WTC11 (cell line): Measurements from ENCODE around the gene C9. TPM values are rescaled to one million over a fixed set of nuclear protein-coding genes. Genes with fewer than 3 reads are reported as not detected.

Source experiments
- ATAC-seq: fragments of 200-7000 bp; cut with Tn5 transposase; 2 replicates; pipeline ENCODE4 v1.10.0; 2021; ENCODE audit warnings: mild to moderate bottlenecking, moderate library complexity
- CTCF ChIA-PET: fragments of 300-600 bp; sonication (Branson Sonifier 250); formaldehyde crosslinking; loops from one replicate; lab custom pipeline; 2021; ENCODE audit warnings: antibody characterized with exemption; lab: Charles Lee
- POLR2A ChIA-PET: fragments of 350-600 bp; sonication (Branson Sonifier 250); formaldehyde crosslinking; loops from one replicate; lab custom pipeline; 2021; ENCODE audit warnings: antibody characterized with exemption; lab: Charles Lee
- DNase-seq: peaks from one replicate; pipeline ENCODE4 v3.0.0; 2021; ENCODE audit warnings: low spot score
- H3K27ac Mint-ChIP-seq: 2 replicates; pipeline ENCODE4 v1.8.0; 2021; ENCODE audit warnings: mixed read lengths
- H3K27me3 Mint-ChIP-seq: 2 replicates; pipeline ENCODE4 v1.8.0; 2021; ENCODE audit warnings: low read depth, mild to moderate bottlenecking, moderate library complexity, mixed read lengths
- H3K36me3 Mint-ChIP-seq: 2 replicates; pipeline ENCODE4 v1.8.0; 2021; ENCODE audit warnings: mixed read lengths
- H3K4me1 Mint-ChIP-seq: 2 replicates; pipeline ENCODE4 v1.8.0; 2022; ENCODE audit warnings: mixed read lengths
- H3K4me3 Mint-ChIP-seq: 2 replicates; pipeline ENCODE4 v1.8.0; 2021; ENCODE audit warnings: mild to moderate bottlenecking, moderate library complexity, mixed read lengths
- H3K9me3 Mint-ChIP-seq: 2 replicates; pipeline ENCODE4 v1.8.0; 2021; ENCODE audit warnings: mixed read lengths
- ATF1 ChIP-seq: sonication (generic); formaldehyde crosslinking; IDR thresholded peaks from 2 replicates; pipeline ENCODE4 v1.8.1; 2023; ENCODE audit warnings: mild to moderate bottlenecking, moderate library complexity, missing genetic modification reagents
- CBFB ChIP-seq: sonication (generic); formaldehyde crosslinking; IDR thresholded peaks from 2 replicates; pipeline ENCODE4 v1.8.1; 2022; ENCODE audit warnings: mild to moderate bottlenecking, low read depth, missing genetic modification reagents
- FOXK1 ChIP-seq: sonication (generic); formaldehyde crosslinking; IDR thresholded peaks from 2 replicates; pipeline ENCODE4 v1.8.0; 2022; ENCODE audit warnings: mild to moderate bottlenecking, moderate library complexity, missing genetic modification reagents
- IRF2 ChIP-seq: sonication (generic); formaldehyde crosslinking; IDR thresholded peaks from 2 replicates; pipeline ENCODE4 v1.8.0; 2022; ENCODE audit warnings: low read depth, missing genetic modification reagents, borderline replicate concordance
- MXD4 ChIP-seq: fragments of 250-450 bp; sonication (Bioruptor Pico); IDR thresholded peaks from 2 replicates; pipeline ENCODE4 v1.8.0; 2021; ENCODE audit warnings: mild to moderate bottlenecking, moderate library complexity, borderline replicate concordance
- MYBL2 ChIP-seq: sonication (generic); formaldehyde crosslinking; IDR thresholded peaks from 2 replicates; pipeline ENCODE4 v1.8.1; 2023; ENCODE audit warnings: mild to moderate bottlenecking, moderate library complexity, missing genetic modification reagents
- NFE2L1 ChIP-seq: sonication (generic); formaldehyde crosslinking; IDR thresholded peaks from 2 replicates; pipeline ENCODE4 v1.8.1; 2023; ENCODE audit warnings: missing genetic modification reagents
- OVOL2 ChIP-seq: fragments of 250-450 bp; sonication (Bioruptor Pico); IDR thresholded peaks from 2 replicates; pipeline ENCODE4 v1.9.0; 2021; ENCODE audit warnings: mild to moderate bottlenecking, borderline replicate concordance
- PRRX2 ChIP-seq: fragments of 250-450 bp; sonication (Bioruptor Pico); IDR thresholded peaks from 2 replicates; pipeline ENCODE4 v1.8.0; 2021; ENCODE audit warnings: mild to moderate bottlenecking
- SMAD4 ChIP-seq: sonication (generic); formaldehyde crosslinking; IDR thresholded peaks from 2 replicates; pipeline ENCODE4 v1.8.0; 2022; ENCODE audit warnings: mild to moderate bottlenecking, missing genetic modification reagents
- SOX15 ChIP-seq: fragments of 250-450 bp; sonication (Bioruptor Pico); IDR thresholded peaks from 2 replicates; pipeline ENCODE4 v1.9.0; 2021; ENCODE audit warnings: mild to moderate bottlenecking
- ZBTB21 ChIP-seq: sonication (generic); formaldehyde crosslinking; IDR thresholded peaks from 2 replicates; pipeline ENCODE4 v1.8.1; 2023; ENCODE audit warnings: mild to moderate bottlenecking, missing genetic modification reagents, borderline replicate concordance
- ZNF232 ChIP-seq: sonication (generic); formaldehyde crosslinking; IDR thresholded peaks from 2 replicates; pipeline ENCODE4 v1.8.0; 2022; ENCODE audit warnings: mild to moderate bottlenecking, missing genetic modification reagents
- ZNF317 ChIP-seq: sonication (generic); formaldehyde crosslinking; IDR thresholded peaks from 2 replicates; pipeline ENCODE4 v1.8.1; 2023; ENCODE audit warnings: low read depth, mild to moderate bottlenecking, moderate library complexity, missing genetic modification reagents, borderline replicate concordance
- ZNF671 ChIP-seq: fragments of 250-450 bp; sonication (Bioruptor Pico); IDR thresholded peaks from 2 replicates; pipeline ENCODE4 v1.8.0; 2021; ENCODE audit warnings: mild to moderate bottlenecking
- total RNA-seq: library from RNA; stranded (reverse); gene quantifications from 3 replicates; pipeline ENCODE4 v1.2.3, GENCODE V29; 2021
- TF ChIP-seq, protein P1 (sequence below): sonication (generic); formaldehyde crosslinking; IDR thresholded peaks from 2 replicates; pipeline ENCODE4 v1.8.0; 2023; ENCODE audit warnings: mild to moderate bottlenecking, missing genetic modification reagents
- TF ChIP-seq, protein P2 (sequence below): fragments of 250-450 bp; sonication (Bioruptor Pico); IDR thresholded peaks from 2 replicates; pipeline ENCODE4 v1.9.0; 2021; ENCODE audit warnings: mild to moderate bottlenecking, borderline replicate concordance
- TF ChIP-seq, protein P3 (sequence below): sonication (generic); formaldehyde crosslinking; IDR thresholded peaks from 2 replicates; pipeline ENCODE4 v1.8.1; 2022; ENCODE audit warnings: mild to moderate bottlenecking, moderate library complexity, missing genetic modification reagents
- TF ChIP-seq, protein P4 (sequence below): sonication (generic); formaldehyde crosslinking; IDR thresholded peaks from 2 replicates; pipeline ENCODE4 v1.8.1; 2023; ENCODE audit warnings: mild to moderate bottlenecking, moderate library complexity, missing genetic modification reagents
- TF ChIP-seq, protein P5 (sequence below): sonication (generic); formaldehyde crosslinking; IDR thresholded peaks from 2 replicates; pipeline ENCODE4 v1.8.1; 2022; ENCODE audit warnings: low read depth, mild to moderate bottlenecking, moderate library complexity, missing genetic modification reagents, borderline replicate concordance

Gene C9
- total RNA-seq, 1 experiment from 2014 or later: 0.07 TPM

DNA sequence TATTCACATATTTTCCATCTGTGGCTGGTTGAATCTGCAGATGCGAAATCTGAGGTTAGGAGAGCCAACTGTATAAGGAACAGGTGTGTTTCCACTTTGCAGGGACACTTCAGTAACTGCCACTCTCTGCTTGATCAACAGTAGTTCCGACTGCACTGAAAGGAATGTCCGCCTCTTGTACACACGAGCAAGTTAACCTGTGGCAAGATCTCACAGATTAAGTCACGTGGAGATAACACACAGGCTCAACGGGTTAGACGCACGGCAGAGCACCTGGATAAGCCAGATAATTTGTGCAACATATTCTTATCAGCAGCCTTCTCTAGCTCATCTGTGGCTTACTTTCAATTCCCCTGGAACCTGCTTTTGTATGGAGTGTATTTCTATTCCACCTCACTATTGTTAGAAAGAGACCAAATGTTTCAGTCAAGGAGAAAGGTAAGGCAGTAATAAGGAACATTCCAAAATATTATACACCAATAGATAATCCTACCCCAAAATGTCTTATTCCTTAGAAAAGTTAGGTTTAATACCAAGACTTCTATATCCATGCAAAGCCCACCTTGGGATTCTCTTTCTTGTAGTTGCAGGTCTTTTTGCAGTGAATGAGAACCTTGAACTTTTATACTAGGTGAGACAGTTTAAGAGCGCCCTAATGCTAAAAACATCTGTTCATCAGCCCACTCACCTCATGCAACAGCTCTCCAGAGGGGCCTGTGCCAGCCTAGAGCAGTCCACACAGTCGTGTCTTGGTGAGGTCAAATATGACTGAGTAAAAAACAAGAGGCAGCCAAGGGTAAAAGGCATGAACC lies 6.5 kb upstream of the C9 start:
- POLR2A ChIA-PET: no interaction called here

DNA sequence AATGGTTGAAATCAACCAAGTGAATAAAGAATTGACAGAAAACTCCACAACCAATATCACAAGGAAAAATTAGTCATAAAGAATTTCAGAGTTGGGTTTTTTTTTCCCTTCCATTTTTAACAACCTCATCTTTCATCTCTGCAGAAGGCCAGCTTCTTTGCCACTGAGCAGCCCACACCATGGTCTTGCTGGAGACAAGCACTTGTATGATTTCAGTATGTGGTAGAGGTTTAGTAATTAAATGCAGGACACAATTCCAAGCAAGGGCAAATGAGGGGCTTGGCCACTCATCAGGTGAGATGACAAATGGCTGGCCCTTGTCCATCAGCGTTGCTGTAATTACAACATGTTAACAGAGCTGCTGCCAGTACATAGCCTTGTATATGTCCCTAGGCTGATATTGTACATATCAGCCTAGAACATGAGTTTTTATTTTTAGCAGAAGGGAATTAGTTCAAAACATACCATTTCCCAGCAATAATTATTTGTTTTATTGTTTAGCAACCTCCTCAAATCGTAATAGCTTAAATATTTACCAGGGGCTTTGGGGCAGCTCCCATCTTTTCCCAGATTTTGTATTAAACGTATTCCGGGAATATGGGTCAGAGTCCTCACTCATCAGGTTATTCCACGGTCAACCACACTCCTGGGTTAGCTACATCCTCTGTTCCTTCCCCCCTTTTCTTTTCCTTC lies 5.0 kb upstream of the C9 start:
- ATAC-seq: no peak
- DNase-seq: no peak
- POLR2A ChIA-PET: no interaction called here
- Mint-ChIP-seq H3K36me3 (no peaks in the 10 kb centered on the region), H3K27ac (no peak overlapping the region), H3K4me3 (no peak overlapping the region), H3K4me1 (peaks cover 24% of the 10 kb centered on the region), H3K9me3 (no peaks in the 10 kb centered on the region), H3K27me3 (no peaks in the 10 kb centered on the region)
- CTCF ChIA-PET: interaction anchor here (1.1 to 1.2 kb wide), 2 partner anchors 55 to 152 kb away, joined by 3 read pairs; partner anchors contain the start of gene DAB2
- TF ChIP-seq NFE2L1 (CRISPR knock-in tag) (no peak), FOXK1 (CRISPR knock-in tag) (no peak), ATF1 (CRISPR knock-in tag) (no peak), ZBTB21 (no peak), MYBL2 (no peak), ZNF317 (no peak), CBFB (CRISPR knock-in tag) (no peak), SOX15 (CRISPR knock-in tag) (no peak), IRF2 (CRISPR knock-in tag) (no peak)
- TF ChIP-seq, protein P1, sequence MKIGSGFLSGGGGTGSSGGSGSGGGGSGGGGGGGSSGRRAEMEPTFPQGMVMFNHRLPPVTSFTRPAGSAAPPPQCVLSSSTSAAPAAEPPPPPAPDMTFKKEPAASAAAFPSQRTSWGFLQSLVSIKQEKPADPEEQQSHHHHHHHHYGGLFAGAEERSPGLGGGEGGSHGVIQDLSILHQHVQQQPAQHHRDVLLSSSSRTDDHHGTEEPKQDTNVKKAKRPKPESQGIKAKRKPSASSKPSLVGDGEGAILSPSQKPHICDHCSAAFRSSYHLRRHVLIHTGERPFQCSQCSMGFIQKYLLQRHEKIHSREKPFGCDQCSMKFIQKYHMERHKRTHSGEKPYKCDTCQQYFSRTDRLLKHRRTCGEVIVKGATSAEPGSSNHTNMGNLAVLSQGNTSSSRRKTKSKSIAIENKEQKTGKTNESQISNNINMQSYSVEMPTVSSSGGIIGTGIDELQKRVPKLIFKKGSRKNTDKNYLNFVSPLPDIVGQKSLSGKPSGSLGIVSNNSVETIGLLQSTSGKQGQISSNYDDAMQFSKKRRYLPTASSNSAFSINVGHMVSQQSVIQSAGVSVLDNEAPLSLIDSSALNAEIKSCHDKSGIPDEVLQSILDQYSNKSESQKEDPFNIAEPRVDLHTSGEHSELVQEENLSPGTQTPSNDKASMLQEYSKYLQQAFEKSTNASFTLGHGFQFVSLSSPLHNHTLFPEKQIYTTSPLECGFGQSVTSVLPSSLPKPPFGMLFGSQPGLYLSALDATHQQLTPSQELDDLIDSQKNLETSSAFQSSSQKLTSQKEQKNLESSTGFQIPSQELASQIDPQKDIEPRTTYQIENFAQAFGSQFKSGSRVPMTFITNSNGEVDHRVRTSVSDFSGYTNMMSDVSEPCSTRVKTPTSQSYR (CRISPR knock-in tag): no peak
- TF ChIP-seq, protein P2, sequence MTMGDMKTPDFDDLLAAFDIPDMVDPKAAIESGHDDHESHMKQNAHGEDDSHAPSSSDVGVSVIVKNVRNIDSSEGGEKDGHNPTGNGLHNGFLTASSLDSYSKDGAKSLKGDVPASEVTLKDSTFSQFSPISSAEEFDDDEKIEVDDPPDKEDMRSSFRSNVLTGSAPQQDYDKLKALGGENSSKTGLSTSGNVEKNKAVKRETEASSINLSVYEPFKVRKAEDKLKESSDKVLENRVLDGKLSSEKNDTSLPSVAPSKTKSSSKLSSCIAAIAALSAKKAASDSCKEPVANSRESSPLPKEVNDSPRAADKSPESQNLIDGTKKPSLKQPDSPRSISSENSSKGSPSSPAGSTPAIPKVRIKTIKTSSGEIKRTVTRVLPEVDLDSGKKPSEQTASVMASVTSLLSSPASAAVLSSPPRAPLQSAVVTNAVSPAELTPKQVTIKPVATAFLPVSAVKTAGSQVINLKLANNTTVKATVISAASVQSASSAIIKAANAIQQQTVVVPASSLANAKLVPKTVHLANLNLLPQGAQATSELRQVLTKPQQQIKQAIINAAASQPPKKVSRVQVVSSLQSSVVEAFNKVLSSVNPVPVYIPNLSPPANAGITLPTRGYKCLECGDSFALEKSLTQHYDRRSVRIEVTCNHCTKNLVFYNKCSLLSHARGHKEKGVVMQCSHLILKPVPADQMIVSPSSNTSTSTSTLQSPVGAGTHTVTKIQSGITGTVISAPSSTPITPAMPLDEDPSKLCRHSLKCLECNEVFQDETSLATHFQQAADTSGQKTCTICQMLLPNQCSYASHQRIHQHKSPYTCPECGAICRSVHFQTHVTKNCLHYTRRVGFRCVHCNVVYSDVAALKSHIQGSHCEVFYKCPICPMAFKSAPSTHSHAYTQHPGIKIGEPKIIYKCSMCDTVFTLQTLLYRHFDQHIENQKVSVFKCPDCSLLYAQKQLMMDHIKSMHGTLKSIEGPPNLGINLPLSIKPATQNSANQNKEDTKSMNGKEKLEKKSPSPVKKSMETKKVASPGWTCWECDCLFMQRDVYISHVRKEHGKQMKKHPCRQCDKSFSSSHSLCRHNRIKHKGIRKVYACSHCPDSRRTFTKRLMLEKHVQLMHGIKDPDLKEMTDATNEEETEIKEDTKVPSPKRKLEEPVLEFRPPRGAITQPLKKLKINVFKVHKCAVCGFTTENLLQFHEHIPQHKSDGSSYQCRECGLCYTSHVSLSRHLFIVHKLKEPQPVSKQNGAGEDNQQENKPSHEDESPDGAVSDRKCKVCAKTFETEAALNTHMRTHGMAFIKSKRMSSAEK (CRISPR knock-in tag): no peak
- TF ChIP-seq, protein P3, sequence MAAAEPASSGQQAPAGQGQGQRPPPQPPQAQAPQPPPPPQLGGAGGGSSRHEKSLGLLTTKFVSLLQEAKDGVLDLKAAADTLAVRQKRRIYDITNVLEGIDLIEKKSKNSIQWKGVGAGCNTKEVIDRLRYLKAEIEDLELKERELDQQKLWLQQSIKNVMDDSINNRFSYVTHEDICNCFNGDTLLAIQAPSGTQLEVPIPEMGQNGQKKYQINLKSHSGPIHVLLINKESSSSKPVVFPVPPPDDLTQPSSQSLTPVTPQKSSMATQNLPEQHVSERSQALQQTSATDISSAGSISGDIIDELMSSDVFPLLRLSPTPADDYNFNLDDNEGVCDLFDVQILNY (CRISPR knock-in tag): no peak
- TF ChIP-seq, protein P4, sequence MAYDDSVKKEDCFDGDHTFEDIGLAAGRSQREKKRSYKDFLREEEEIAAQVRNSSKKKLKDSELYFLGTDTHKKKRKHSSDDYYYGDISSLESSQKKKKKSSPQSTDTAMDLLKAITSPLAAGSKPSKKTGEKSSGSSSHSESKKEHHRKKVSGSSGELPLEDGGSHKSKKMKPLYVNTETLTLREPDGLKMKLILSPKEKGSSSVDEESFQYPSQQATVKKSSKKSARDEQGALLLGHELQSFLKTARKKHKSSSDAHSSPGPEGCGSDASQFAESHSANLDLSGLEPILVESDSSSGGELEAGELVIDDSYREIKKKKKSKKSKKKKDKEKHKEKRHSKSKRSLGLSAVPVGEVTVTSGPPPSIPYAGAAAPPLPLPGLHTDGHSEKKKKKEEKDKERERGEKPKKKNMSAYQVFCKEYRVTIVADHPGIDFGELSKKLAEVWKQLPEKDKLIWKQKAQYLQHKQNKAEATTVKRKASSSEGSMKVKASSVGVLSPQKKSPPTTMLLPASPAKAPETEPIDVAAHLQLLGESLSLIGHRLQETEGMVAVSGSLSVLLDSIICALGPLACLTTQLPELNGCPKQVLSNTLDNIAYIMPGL (CRISPR knock-in tag): no peak
- TF ChIP-seq, protein P5, sequence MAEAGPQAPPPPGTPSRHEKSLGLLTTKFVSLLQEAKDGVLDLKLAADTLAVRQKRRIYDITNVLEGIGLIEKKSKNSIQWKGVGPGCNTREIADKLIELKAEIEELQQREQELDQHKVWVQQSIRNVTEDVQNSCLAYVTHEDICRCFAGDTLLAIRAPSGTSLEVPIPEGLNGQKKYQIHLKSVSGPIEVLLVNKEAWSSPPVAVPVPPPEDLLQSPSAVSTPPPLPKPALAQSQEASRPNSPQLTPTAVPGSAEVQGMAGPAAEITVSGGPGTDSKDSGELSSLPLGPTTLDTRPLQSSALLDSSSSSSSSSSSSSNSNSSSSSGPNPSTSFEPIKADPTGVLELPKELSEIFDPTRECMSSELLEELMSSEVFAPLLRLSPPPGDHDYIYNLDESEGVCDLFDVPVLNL (CRISPR knock-in tag): no peak

More for the DNA sequence above, 6.5 kb upstream of the C9 start:
- no peaks in the 10 kb centered on the region for H3K27me3 Mint-ChIP-seq
- no peak for TF ChIP-seq ZNF671
- TF ChIP-seq, protein P1 (CRISPR knock-in tag): no peak
- TF ChIP-seq SMAD4: no peak
- TF ChIP-seq ZNF232 (CRISPR knock-in tag): no peak
- no peak for TF ChIP-seq PRRX2 (CRISPR knock-in tag)
- no peak for TF ChIP-seq MXD4 (CRISPR knock-in tag)
- TF ChIP-seq OVOL2 (CRISPR knock-in tag): no peak
- TF ChIP-seq, all 79 proteins: peak for 0
- no peak overlapping the region for H3K27ac Mint-ChIP-seq
- CTCF ChIA-PET: interaction anchor here (1.2 to 1.7 kb wide), 4 partner anchors 54 to 177 kb away, joined by 3 to 4 read pairs (median 4); partner anchors contain the start of gene DAB2
- H3K4me1 Mint-ChIP-seq: peaks cover 21% of the 10 kb centered on the region
- DNase-seq: no peak
- no peak for ATAC-seq
- no peaks in the 10 kb centered on the region for H3K36me3 Mint-ChIP-seq
- H3K9me3 Mint-ChIP-seq: no peaks in the 10 kb centered on the region
- no peak overlapping the region for H3K4me3 Mint-ChIP-seq
